GM06990 (cell line): ENCODE measurements around the gene SNRNP35.

ENCODE experiments used
- DNase-seq: peaks from one replicate; pipeline ENCODE4 v3.0.0-alpha.2; 2011; ENCODE audit not compliant: insufficient read length; ENCODE audit errors: extremely low read depth
- H3K27me3 ChIP-seq: replicated peaks from 2 replicates; pipeline ENCODE4 v1.6.0; 2011; ENCODE audit warnings: low read length; ENCODE audit not compliant: control insufficient read depth, insufficient read depth
- H3K36me3 ChIP-seq: 2 replicates; pipeline ENCODE4 v1.5.1; 2011; ENCODE audit warnings: low read length; ENCODE audit not compliant: control insufficient read depth, insufficient read depth
- H3K4me3 ChIP-seq: replicated peaks from 2 replicates; pipeline ENCODE4 v1.5.1; 2011; ENCODE audit warnings: low read depth, mild to moderate bottlenecking, control low read depth, low read length
- TF ChIP-seq, protein P1 (sequence below): IDR thresholded peaks from 2 replicates; pipeline ENCODE4 v1.5.1; 2011; ENCODE audit warnings: low read length, control low read depth, mild to moderate bottlenecking, inconsistent platforms; ENCODE audit not compliant: insufficient read depth, poor library complexity, severe bottlenecking

Gene SNRNP35

DNA sequence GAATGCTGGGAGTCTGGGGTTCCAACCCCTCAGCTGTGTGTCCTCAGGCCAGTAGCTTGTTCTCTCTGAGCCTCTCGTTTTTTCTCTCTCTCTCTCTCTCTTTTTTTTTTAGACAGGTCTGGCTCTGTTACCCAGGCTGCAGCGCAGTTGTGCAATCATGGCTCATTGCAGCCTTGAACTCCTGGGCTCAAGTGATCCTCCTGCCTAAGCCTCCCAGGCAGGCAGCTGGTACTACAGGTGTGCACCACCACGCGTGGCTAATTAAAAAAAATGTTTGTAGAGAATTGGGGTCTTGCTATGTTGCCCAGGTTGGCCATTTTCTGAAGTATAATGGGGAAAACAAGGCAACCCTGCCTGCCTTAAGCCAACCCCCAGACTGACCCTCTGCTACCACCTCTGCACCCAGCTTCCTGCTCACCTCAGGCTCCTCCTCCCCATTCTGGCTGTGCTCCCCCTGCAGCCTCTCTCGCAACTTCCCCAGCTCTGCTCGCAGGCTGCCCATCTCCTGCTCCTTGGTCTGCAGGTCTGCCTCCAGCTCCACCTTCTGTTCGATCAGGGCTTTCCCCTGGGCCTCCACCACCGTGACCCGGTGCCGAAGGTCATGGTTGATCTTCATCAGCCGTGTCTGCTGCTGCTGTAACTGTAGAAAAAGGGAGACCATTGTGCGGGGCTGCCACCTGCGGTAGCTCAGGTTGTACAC, 40.3 kb downstream of the SNRNP35 start:
- Histone ChIP-seq H3K27me3 (no peaks in the 10 kb centered on the region), H3K4me3 (no peak overlapping the region), H3K36me3 (no peaks in the 10 kb centered on the region)
- TF ChIP-seq, protein P1, sequence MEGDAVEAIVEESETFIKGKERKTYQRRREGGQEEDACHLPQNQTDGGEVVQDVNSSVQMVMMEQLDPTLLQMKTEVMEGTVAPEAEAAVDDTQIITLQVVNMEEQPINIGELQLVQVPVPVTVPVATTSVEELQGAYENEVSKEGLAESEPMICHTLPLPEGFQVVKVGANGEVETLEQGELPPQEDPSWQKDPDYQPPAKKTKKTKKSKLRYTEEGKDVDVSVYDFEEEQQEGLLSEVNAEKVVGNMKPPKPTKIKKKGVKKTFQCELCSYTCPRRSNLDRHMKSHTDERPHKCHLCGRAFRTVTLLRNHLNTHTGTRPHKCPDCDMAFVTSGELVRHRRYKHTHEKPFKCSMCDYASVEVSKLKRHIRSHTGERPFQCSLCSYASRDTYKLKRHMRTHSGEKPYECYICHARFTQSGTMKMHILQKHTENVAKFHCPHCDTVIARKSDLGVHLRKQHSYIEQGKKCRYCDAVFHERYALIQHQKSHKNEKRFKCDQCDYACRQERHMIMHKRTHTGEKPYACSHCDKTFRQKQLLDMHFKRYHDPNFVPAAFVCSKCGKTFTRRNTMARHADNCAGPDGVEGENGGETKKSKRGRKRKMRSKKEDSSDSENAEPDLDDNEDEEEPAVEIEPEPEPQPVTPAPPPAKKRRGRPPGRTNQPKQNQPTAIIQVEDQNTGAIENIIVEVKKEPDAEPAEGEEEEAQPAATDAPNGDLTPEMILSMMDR: no peak
- DNase-seq: no peak

DNA sequence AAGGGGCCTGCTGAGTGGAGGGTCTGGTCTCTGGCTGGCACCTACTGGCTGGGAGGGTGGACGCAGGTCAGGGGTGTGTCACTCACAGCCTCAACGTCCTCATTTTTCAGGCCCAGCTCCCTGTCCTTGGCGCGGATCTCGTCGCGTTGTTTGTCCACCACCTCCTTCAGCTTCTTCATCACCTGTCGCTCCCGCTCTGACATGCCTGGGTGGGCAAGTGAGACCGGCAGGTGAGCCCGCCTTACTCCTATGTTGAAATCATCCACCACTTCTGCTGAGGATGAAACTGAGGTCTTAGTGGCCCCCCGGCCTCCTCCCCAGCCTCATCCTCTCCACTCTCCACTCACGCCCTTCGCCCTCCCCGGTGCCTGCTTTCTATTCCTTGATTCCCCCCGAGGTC, 41.4 kb downstream of the SNRNP35 start:
- DNase-seq: no peak
- Histone ChIP-seq H3K4me3 (no peak overlapping the region), H3K27me3 (no peaks in the 10 kb centered on the region), H3K36me3 (no peaks in the 10 kb centered on the region)
- TF ChIP-seq, protein P1: no peak

DNA sequence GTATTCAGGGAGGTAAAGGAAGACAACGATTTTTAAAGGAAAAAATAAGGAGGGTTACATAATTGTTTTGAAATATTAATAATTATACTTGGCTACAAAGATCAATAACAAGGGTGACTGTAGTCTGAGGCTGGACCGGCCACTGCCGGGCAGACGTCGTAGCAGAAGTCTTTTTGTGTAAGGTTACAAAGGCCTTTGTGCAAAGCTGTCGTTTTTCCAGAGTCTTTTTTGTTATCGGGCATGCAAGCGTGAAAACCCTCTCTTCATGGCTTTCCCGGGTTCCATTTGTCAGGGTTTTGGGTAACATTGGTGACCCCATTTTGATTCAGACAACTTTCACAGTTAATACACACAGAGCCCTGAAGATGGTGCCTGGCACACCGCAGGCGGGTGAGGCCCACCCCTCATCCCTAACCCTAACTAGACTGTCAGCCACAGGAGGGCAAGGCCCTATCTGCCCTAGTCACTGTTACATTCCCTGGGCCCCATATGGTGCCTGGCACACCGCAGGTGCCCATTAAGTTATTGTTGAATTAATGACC, 44.3 kb downstream of the SNRNP35 start:
- Histone ChIP-seq H3K36me3 (no peaks in the 10 kb centered on the region), H3K4me3 (no peak overlapping the region), H3K27me3 (no peaks in the 10 kb centered on the region)
- TF ChIP-seq, protein P1: no peak
- DNase-seq: no peak

DNA sequence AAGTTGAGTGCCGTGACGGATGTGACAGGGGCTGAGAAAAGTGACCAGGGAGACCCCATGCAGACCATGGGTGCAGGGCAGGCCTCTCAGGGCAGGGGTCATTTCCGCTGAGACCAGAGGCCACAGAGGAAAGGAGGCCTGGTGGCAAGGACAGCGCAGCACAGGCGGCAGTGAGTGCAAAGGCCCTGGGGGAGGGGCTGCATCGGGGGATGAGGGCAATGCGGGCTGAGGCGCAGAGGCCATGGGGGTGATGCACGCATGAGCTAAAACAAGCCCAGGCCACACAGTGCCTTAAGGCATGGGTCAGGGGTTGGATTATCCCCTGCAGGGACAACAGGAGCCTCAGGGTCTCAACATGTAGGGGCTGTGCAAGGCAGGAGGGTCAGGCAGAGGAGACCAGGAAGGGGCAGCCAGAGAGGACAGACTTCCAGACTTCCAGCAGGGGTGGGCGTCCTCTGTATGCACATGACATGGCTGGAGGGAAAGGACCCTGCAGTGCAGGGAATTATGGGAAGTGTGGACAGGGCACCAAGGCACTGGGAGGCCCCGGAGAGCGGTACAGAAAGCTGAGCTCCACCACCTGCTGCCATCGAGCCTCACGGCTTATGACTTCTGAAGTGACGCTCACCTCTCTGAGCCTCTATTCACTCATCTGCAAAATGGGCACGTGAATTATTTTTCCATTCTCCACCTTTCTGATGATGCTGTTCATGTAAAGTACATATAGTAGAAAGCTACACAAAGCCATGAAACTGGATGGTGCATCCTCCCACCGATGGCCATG, 48.3 kb downstream of the SNRNP35 start:
- no peaks in the 10 kb centered on the region for H3K36me3 ChIP-seq
- no peak overlapping the region for H3K4me3 ChIP-seq
- DNase-seq: no peak
- TF ChIP-seq, protein P1: no peak
- no peaks in the 10 kb centered on the region for H3K27me3 ChIP-seq

DNA sequence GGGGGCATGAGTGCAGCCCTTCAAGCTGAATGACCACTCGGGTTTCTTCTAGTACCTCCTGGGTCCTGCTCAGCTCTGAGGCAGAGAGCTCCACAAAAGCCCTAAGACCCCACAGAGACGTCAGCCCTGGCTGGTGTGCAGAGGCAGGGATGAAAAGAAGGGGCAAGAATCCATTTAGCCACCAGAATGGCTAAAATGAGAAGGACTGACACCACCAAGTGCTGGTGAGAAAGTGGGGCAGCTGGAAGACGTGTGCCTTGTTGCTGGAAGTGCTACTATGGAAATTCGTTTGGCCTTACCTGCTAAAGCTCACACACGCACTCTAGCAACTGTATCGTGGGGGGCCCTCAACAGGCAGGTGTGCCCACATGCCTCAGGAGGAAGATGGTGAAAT, 48.9 kb downstream of the SNRNP35 start:
- TF ChIP-seq, protein P1: no peak

More for the DNA sequence above, 48.9 kb downstream of the SNRNP35 start:
- Histone ChIP-seq H3K36me3 (no peaks in the 10 kb centered on the region), H3K27me3 (no peaks in the 10 kb centered on the region), H3K4me3 (no peak overlapping the region)
- no peak for DNase-seq
